Psoas muscle (tissue), 8 donors: Measurements from ENCODE around the gene PLA2G2A. TPM values are rescaled to one million over a fixed set of nuclear protein-coding genes. Genes with fewer than 3 reads are reported as not detected.

Source experiments
- ATAC-seq, 4 donors: fragments of 200-7000 bp; cut with Tn5 transposase; one replicate each; pipeline ENCODE4 v1.9.1; 2020; ENCODE audit warnings: moderate library complexity in 3 of 4, mild to moderate bottlenecking in 2 of 4
- DNase-seq, 2 donors: peaks; one replicate each; pipeline ENCODE4 v3.0.0-alpha.2; 2020
- H3K27ac ChIP-seq: fragments of 200-600 bp; one replicate; pipeline ENCODE4 v1.8.0; 2022
- H3K27me3 ChIP-seq, 3 donors: fragments of 200-600 bp in 1 of 3; one replicate each; pipeline versions ENCODE4 v1.6.1 to v1.8.0; 2013 to 2022; ENCODE audit warnings: low read length in 2 of 3, mild to moderate bottlenecking in 2 of 3, moderate library complexity in 1 of 3; ENCODE audit not compliant: insufficient read depth in 3 of 3
- H3K36me3 ChIP-seq, 2 donors: fragments of 200-600 bp in 1 of 2; one replicate each; pipeline versions ENCODE4 v1.6.1 to v1.8.0; 2013 to 2022; ENCODE audit warnings: low read depth in 1 of 2, mild to moderate bottlenecking in 1 of 2, moderate library complexity in 1 of 2; ENCODE audit not compliant: insufficient read depth in 1 of 2
- H3K4me1 ChIP-seq: fragments of 200-600 bp; one replicate; pipeline ENCODE4 v1.8.0; 2022
- H3K4me3 ChIP-seq: fragments of 200-600 bp; one replicate; pipeline ENCODE4 v1.8.0; 2022; ENCODE audit warnings: mild to moderate bottlenecking
- H3K9me3 ChIP-seq: fragments of 200-600 bp; one replicate; pipeline ENCODE4 v1.8.0; 2022
- WGBS, 3 donors: extraction: QIAGEN DNeasy Blood & Tissue Kit; methylation state at CpG; one replicate each; pipeline versions ENCODE4 v1.1.6 to v1.1.7; 2013; 5-methylcytosine and 5-hydroxymethylcytosine counted together
- intact Hi-C, 2 donors: fragments of 100-400 bp; cut with DNase I; formaldehyde crosslinking; loops; one replicate each; pipeline versions ENCODE4 v1.11.0 to v1.14.2; 2022
- polyA plus RNA-seq, 3 donors: library from polyadenylated mRNA; stranded (reverse); fragments of 200-250 nt; gene quantifications; one replicate each; pipeline ENCODE4 v1.2.3, GENCODE V29; 2013
- total RNA-seq, 4 donors: library from RNA; stranded (reverse); fragmentation: NEBNext Ultra II Directional in 2 of 4; extraction: Animal tissue kit (Norgen Biotek cat#: 25700) in 2 of 4; gene quantifications; one replicate each; pipeline versions ENCODE4 v1.2.1 to v1.2.4, GENCODE V29; 2021 to 2023
- TF ChIP-seq, protein P1 (sequence below): fragments of 200-600 bp; IDR thresholded peaks from one replicate; pipeline ENCODE4 v1.8.0; 2022; ENCODE audit warnings: antibody characterized with exemption
- donor health status: healthy with polysubstance abuse.
- donor health status: DM: no; HTN: no; CAD: no; lungs with moderate emphysema.
- donor health status: Bipolar disorder and iron deficiency.
- donor health status: healthy.
- donor health status: DM: yes; HTN: yes; CAD: no.
- donor health status: DM: no; HTN: no; CAD: no.
- donor health status: DM: no; HTN: no; CAD: no.
- donor health status: DM: yes; HTN: yes; CAD: no.

Gene PLA2G2A
- total and polyA plus RNA-seq, 7 donors = 9.6 to 152 (median 77.2) TPM

DNA sequence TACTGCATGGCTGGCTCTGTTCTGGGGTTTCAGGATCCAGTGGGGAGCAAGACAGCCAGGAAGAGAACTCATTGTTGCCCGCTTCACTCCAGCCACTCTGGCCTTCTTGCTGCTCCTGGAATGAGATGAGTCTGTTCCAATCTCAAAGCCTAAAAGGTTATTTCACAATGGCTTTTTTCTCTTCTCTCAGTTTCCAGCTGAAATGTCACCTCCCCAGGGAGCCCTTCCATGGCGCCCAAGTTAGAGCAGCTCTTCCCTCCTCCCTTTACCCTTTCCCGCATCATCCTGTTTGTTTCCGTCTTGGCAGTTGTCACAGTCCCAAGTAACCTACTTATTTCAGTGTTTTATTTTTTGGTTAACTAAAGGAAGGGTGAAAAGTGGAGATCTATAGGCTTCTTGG is 15.8 kb downstream of the PLA2G2A start:
- Histone ChIP-seq H3K9me3 (no peaks in the 10 kb centered on the region), H3K27me3 (peaks cover 0 to 13% (median 2%) of the 10 kb centered on the region in 3 donors), H3K27ac (no peak overlapping the region), H3K4me1 (no peaks in the 10 kb centered on the region), H3K36me3 (no peaks in the 10 kb centered on the region), H3K4me3 (no peak overlapping the region)
- 71 to 86% (median 82%) methylated on average over 4 of the region's 4 CpGs for WGBS, 3 donors
- ATAC-seq = no peak
- no peak for DNase-seq
- TF ChIP-seq, protein P1, sequence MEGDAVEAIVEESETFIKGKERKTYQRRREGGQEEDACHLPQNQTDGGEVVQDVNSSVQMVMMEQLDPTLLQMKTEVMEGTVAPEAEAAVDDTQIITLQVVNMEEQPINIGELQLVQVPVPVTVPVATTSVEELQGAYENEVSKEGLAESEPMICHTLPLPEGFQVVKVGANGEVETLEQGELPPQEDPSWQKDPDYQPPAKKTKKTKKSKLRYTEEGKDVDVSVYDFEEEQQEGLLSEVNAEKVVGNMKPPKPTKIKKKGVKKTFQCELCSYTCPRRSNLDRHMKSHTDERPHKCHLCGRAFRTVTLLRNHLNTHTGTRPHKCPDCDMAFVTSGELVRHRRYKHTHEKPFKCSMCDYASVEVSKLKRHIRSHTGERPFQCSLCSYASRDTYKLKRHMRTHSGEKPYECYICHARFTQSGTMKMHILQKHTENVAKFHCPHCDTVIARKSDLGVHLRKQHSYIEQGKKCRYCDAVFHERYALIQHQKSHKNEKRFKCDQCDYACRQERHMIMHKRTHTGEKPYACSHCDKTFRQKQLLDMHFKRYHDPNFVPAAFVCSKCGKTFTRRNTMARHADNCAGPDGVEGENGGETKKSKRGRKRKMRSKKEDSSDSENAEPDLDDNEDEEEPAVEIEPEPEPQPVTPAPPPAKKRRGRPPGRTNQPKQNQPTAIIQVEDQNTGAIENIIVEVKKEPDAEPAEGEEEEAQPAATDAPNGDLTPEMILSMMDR = no peak
- intact Hi-C loops = no loop called here

DNA sequence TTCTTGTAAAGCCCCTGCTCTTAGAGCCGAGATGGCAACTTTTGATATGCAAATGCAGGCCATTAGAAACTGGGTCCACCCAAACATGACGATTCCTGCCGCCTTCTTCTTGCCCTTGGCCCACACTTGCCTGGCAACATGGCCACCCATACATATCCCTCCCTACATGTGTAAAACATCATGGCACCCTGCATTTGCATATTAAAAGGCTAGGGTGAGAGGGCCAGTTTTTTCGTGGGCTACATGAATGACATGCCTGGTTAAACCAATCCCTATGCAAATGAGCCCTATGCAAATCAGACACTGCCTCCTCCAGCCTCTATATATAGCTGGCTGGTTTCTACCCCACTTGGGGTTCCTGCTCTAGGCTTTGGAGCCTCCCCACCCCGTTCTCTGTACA is 18.8 kb downstream of the PLA2G2A start:
- no peak overlapping the region for H3K4me3 ChIP-seq
- intact Hi-C loops = no loop called here
- H3K9me3 ChIP-seq = no peaks in the 10 kb centered on the region
- no peaks in the 10 kb centered on the region for H3K36me3 ChIP-seq
- TF ChIP-seq, protein P1 = no peak
- DNase-seq = no peak
- 41 to 45% (median 44%) methylated on average over 5 of the region's 5 CpGs for WGBS, 3 donors
- H3K4me1 ChIP-seq = no peaks in the 10 kb centered on the region
- peaks cover 0 to 30% (median 2%) of the 10 kb centered on the region in 3 donors for H3K27me3 ChIP-seq
- ATAC-seq = no peak
- H3K27ac ChIP-seq = no peak overlapping the region

DNA sequence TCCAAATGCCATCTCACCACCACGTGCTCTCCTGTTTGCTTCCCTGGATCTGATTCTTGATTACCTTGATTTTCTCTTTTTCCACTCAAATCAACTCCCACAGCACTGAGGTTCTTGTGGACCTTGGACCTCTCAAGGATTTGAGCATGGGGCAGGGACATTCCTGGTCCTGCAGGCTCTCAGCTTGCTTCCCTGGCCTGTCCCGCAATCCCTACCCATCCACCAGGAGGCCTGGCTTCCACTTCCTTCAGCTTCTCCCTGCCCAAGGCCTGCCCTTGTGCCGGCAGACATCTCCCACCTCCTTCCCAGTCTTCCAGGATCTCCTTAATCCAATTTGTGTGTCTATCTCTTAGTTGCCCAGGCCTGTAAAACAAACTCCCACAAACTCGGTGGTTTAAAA is 21.6 kb downstream of the PLA2G2A start:
- intact Hi-C loops = no loop called here
- Histone ChIP-seq H3K4me3 (no peak overlapping the region), H3K9me3 (no peaks in the 10 kb centered on the region), H3K27me3 (peaks cover 0 to 46% (median 5%) of the 10 kb centered on the region in 3 donors), H3K36me3 (no peaks in the 10 kb centered on the region), H3K27ac (no peak overlapping the region), H3K4me1 (no peaks in the 10 kb centered on the region)
- WGBS, 3 donors = 67 to 76% (median 75%) methylated on average over 4 of the region's 4 CpGs
- DNase-seq = no peak
- TF ChIP-seq, protein P1 = no peak
- ATAC-seq = no peak

DNA sequence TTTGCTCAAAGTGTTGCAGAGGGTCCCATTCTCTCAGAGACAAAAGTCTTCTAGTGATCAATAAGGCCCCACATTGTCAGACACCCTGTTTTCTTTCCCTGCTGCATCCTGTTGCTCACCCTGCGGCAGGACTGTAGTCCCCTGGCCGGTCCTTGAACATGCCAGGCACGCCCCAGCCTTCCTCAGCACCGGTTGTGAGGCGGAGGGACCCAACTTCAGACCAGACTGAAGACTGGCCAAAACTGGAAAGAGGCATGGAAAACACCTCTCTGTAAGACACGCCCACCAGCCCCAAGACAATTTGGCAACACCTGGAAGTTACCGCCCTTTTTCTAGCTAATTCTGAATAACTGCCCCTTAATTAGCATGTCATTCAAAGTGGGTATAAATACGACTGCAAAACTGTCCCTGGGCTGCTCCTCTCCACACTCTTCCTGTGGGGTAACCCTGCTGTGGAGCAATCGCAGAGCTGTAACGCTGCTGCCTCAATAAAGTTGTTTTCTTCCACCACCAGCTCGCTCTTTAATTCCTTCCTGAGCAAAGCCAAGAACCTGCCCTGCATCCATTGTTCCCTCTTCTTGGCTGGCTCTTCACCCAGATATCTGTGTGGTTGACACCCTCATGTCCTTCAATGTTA is 23.8 kb downstream of the PLA2G2A start:
- H3K4me3 ChIP-seq = no peak overlapping the region
- peaks cover 0 to 50% (median 5%) of the 10 kb centered on the region in 3 donors for H3K27me3 ChIP-seq
- no peaks in the 10 kb centered on the region for H3K4me1 ChIP-seq
- no peak overlapping the region for H3K27ac ChIP-seq
- no peaks in the 10 kb centered on the region for H3K9me3 ChIP-seq
- H3K36me3 ChIP-seq = no peaks in the 10 kb centered on the region
- TF ChIP-seq, protein P1 = no peak
- 46 to 56% (median 55%) methylated on average over 11 of the region's 11 CpGs for WGBS, 3 donors
- DNase-seq = no peak
- intact Hi-C loops = no loop called here
- ATAC-seq = no peak

DNA sequence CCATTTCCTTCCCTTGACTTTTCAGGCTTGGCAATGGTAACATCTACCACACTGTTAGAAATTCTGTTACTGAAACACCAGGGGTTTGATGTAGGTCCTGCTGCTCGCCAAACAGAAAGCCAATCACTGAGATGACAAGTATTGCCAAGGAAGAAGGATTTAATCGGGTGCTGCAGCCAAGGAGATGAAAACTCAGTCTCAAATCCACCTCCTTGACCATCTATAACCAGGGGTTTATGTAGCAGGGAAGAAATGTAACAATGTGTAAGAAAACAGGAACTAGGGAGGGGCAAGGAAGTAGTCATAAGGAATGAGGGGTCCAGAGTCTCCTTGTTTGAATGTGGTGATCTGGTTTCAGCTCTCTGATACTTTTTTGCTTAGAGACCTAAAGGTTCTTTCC is 25.4 kb downstream of the PLA2G2A start:
- ATAC-seq = no peak
- TF ChIP-seq, protein P1 = no peak
- Histone ChIP-seq H3K36me3 (no peaks in the 10 kb centered on the region), H3K4me1 (no peaks in the 10 kb centered on the region), H3K4me3 (no peak overlapping the region), H3K27me3 (peaks cover 0 to 50% (median 5%) of the 10 kb centered on the region in 3 donors), H3K9me3 (no peaks in the 10 kb centered on the region), H3K27ac (no peak overlapping the region)
- DNase-seq = no peak
- intact Hi-C loops = no loop called here
- WGBS, 3 donors = 67 to 89% (median 84%) methylated on average over 2 of the region's 2 CpGs
